Mesendoderm (in vitro differentiated cells): Measurements from ENCODE around the gene TMEM178B.

ENCODE experiments used
- DNase-seq: peaks from one replicate; pipeline ENCODE4 v3.0.0; 2013
- H2AK5ac ChIP-seq: 2 replicates; pipeline ENCODE4 v1.6.1; 2013; ENCODE audit warnings: low read length, inconsistent platforms
- H2BK120ac ChIP-seq: 2 replicates; pipeline ENCODE4 v1.6.1; 2013; ENCODE audit warnings: low read depth, mild to moderate bottlenecking, low read length, moderate library complexity, mixed read lengths
- H2BK15ac ChIP-seq: replicated peaks from 2 replicates; pipeline ENCODE4 v1.6.1; 2013; ENCODE audit warnings: low read depth, mild to moderate bottlenecking, moderate library complexity
- H2BK5ac ChIP-seq: 2 replicates; pipeline ENCODE4 v1.6.1; 2013; ENCODE audit warnings: low read length, inconsistent platforms
- H3K18ac ChIP-seq: 2 replicates; pipeline ENCODE4 v1.6.1; 2013; ENCODE audit warnings: mild to moderate bottlenecking, low read length, mixed read lengths
- H3K23ac ChIP-seq: one replicate; pipeline ENCODE4 v1.6.1; 2013; ENCODE audit warnings: low read length
- H3K27ac ChIP-seq: 2 replicates; pipeline ENCODE4 v1.5.1; 2013; ENCODE audit warnings: low read depth, mild to moderate bottlenecking, inconsistent platforms, low read length, moderate library complexity
- H3K27me3 ChIP-seq: 2 replicates; pipeline ENCODE4 v1.6.1; 2013; ENCODE audit warnings: low read length, control low read depth, mild to moderate bottlenecking, inconsistent platforms; ENCODE audit not compliant: insufficient read depth, poor library complexity
- H3K36me3 ChIP-seq: 2 replicates; pipeline ENCODE4 v1.6.1; 2013; ENCODE audit warnings: low read length, inconsistent platforms; ENCODE audit not compliant: control insufficient read depth, insufficient read depth
- H3K4ac ChIP-seq: one replicate; pipeline ENCODE4 v1.6.1; 2013; ENCODE audit warnings: low read depth, mild to moderate bottlenecking, low read length, moderate library complexity
- H3K4me1 ChIP-seq: 2 replicates; pipeline ENCODE4 v1.6.1; 2013; ENCODE audit warnings: low read depth, low read length, inconsistent platforms; ENCODE audit not compliant: control insufficient read depth
- H3K4me2 ChIP-seq: 2 replicates; pipeline ENCODE4 v1.6.1; 2013; ENCODE audit warnings: low read length
- H3K4me3 ChIP-seq: 2 replicates; pipeline ENCODE4 v1.5.1; 2013; ENCODE audit warnings: mild to moderate bottlenecking, low read length
- H3K56ac ChIP-seq: one replicate; pipeline ENCODE4 v1.6.1; 2013; ENCODE audit warnings: low read length
- H3K79me1 ChIP-seq: 2 replicates; pipeline ENCODE4 v1.6.1; 2013; ENCODE audit warnings: low read length, inconsistent platforms
- H3K79me2 ChIP-seq: 2 replicates; pipeline ENCODE4 v1.6.1; 2013; ENCODE audit warnings: mild to moderate bottlenecking, low read length; ENCODE audit not compliant: control insufficient read depth, insufficient read depth
- H3K9ac ChIP-seq: 2 replicates; pipeline ENCODE4 v1.6.1; 2013; ENCODE audit warnings: low read length, inconsistent platforms
- H4K5ac ChIP-seq: one replicate; pipeline ENCODE4 v1.6.1; 2013; ENCODE audit warnings: low read length
- H4K8ac ChIP-seq: one replicate; pipeline ENCODE4 v1.6.1; 2013; ENCODE audit warnings: low read depth, mild to moderate bottlenecking, control low read depth, low read length, moderate library complexity
- WGBS: extraction: QIAGEN DNeasy Blood & Tissue Kit; methylation state at CpG from one replicate; pipeline ENCODE4 v1.1.7; 2013; ENCODE audit warnings: low lambda C conversion rate, missing lambda C conversion rate; ENCODE audit not compliant: insufficient coverage; ENCODE audit errors: extremely low coverage; 5-methylcytosine and 5-hydroxymethylcytosine counted together

The TMEM178B gene

DNA sequence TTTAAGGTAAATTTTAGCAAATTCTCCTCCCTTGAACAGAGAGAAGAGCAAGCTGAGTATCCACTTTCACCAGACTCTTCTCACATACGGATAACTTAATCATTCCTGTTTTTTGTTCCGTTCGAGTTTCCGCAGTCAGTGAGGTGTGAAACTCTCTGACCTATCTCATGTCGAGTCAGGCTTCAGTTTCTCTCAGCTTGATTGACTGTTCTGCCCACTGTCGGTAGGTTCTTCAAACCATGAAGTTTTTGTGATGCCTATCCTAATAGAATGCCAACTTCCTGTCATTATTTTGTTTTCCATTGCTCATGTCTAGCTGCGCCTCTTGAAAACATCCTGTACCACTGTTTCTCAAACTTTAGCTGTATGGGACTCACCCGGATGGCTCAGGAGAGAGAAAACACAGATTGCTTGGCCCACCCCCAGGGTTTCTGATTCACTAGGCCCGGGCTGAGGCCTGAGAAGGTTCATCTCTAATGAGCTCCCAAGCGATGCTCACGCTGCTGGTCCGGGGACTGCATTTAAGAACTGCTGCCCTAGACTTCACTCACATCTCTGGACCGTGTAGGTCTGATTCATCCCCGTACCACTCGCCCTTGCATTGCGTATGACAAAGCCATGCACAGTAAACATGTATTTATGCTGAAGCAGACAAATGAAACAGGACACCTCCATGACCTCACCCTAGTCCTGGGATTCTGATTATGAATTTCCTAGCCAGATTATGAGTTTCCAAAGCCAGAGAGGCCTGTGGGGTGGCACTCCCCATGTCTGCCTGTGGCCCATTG lies 269.0 kb downstream of the TMEM178B start:
- H3K4me1 ChIP-seq = no peaks in the 10 kb centered on the region
- no peaks in the 10 kb centered on the region for H3K27me3 ChIP-seq
- WGBS = no CpG with 5 or more reads among the region's 16 CpGs
- H3K4ac ChIP-seq = no peak overlapping the region
- no peak overlapping the region for H3K27ac ChIP-seq
- no peak overlapping the region for H3K18ac ChIP-seq
- no peak overlapping the region for H2BK15ac ChIP-seq
- no peak overlapping the region for H4K8ac ChIP-seq
- H3K79me1 ChIP-seq = no peaks in the 10 kb centered on the region
- DNase-seq = no peak
- H3K56ac ChIP-seq = no peak overlapping the region
- H3K36me3 ChIP-seq = no peaks in the 10 kb centered on the region
- no peak overlapping the region for H2AK5ac ChIP-seq
- no peak overlapping the region for H4K5ac ChIP-seq
- no peak overlapping the region for H2BK120ac ChIP-seq
- no peak overlapping the region for H3K9ac ChIP-seq
- H3K79me2 ChIP-seq = no peaks in the 10 kb centered on the region
- H3K4me2 ChIP-seq = no peak overlapping the region
- H2BK5ac ChIP-seq = no peak overlapping the region
- no peak overlapping the region for H3K23ac ChIP-seq
- H3K4me3 ChIP-seq = no peak overlapping the region

DNA sequence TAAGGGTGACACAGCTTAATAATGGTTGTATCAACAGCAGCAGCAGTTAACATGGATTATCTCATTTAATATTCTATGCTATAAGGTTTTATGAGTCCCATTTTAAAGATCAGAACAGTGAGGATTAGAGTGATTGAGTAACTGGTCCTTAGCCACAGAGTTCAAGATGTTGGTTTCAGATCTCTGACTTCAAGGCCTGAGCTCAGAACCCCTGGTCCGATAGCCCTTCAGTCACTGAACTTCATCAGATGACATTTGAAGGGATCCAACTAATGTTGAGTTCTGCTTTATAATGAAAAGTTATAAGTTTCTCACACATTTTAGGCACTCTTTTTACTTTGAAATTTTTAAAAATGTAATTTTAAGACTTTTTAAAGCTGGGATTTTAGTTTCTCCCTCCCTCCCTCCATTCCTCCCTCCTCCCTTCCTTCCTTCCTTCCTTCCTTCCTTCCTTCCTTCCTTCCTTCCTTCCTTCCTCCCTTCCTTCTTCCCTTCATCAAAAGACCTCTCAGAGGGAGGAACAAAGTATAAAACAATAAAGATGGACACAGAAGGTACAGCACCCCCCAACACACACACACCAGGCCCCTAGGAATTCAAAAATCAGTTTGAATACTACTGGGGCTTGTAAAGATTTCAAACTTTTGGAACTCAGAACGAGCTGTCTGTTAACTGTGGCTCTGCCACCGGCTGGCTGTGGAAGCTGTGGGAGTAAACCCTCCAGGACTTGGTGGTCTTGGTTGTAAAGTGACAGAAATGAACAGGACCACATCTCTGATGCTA lies 270.5 kb downstream of the TMEM178B start:
- no peak for DNase-seq
- no peaks in the 10 kb centered on the region for H3K4me1 ChIP-seq
- H4K5ac ChIP-seq = no peak overlapping the region
- H3K4ac ChIP-seq = no peak overlapping the region
- no peak overlapping the region for H3K4me2 ChIP-seq
- H2BK5ac ChIP-seq = no peak overlapping the region
- H3K18ac ChIP-seq = no peak overlapping the region
- WGBS = no CpG with 5 or more reads among the region's 3 CpGs
- H4K8ac ChIP-seq = no peak overlapping the region
- H3K36me3 ChIP-seq = no peaks in the 10 kb centered on the region
- H2BK120ac ChIP-seq = no peak overlapping the region
- no peak overlapping the region for H3K23ac ChIP-seq
- no peak overlapping the region for H2AK5ac ChIP-seq
- H3K79me1 ChIP-seq = no peaks in the 10 kb centered on the region
- H3K79me2 ChIP-seq = no peaks in the 10 kb centered on the region
- no peaks in the 10 kb centered on the region for H3K27me3 ChIP-seq
- no peak overlapping the region for H3K4me3 ChIP-seq
- H2BK15ac ChIP-seq = no peak overlapping the region
- no peak overlapping the region for H3K27ac ChIP-seq
- H3K9ac ChIP-seq = no peak overlapping the region
- H3K56ac ChIP-seq = no peak overlapping the region

- no peaks in the 10 kb centered on the region for H3K79me1 ChIP-seq
- no peak overlapping the region for H3K4me2 ChIP-seq
- no peak overlapping the region for H3K9ac ChIP-seq
- H4K8ac ChIP-seq = no peak overlapping the region
- H3K4me3 ChIP-seq = no peak overlapping the region
- no peak for DNase-seq
- no peak overlapping the region for H2BK15ac ChIP-seq
- no peaks in the 10 kb centered on the region for H3K4me1 ChIP-seq
- H2BK5ac ChIP-seq = no peak overlapping the region
- H2BK120ac ChIP-seq = no peak overlapping the region
- no peaks in the 10 kb centered on the region for H3K27me3 ChIP-seq
- no peak overlapping the region for H4K5ac ChIP-seq
- no peak overlapping the region for H3K27ac ChIP-seq
- no peak overlapping the region for H3K23ac ChIP-seq
- H3K79me2 ChIP-seq = no peaks in the 10 kb centered on the region
- no peak overlapping the region for H3K4ac ChIP-seq
- H3K56ac ChIP-seq = no peak overlapping the region
- H2AK5ac ChIP-seq = no peak overlapping the region
- H3K18ac ChIP-seq = no peak overlapping the region
- no CpG with 5 or more reads among the region's 7 CpGs for WGBS
- H3K36me3 ChIP-seq = no peaks in the 10 kb centered on the region
These were observed 274.9 kb downstream of the TMEM178B start for GRCh38 chr7:141348728-141349127.

- H4K5ac ChIP-seq = no peak overlapping the region
- no peak overlapping the region for H3K56ac ChIP-seq
- no peak overlapping the region for H3K9ac ChIP-seq
- no peak overlapping the region for H2BK5ac ChIP-seq
- no peak overlapping the region for H3K27ac ChIP-seq
- no peak overlapping the region for H3K23ac ChIP-seq
- H3K36me3 ChIP-seq = no peaks in the 10 kb centered on the region
- H3K4me1 ChIP-seq = no peaks in the 10 kb centered on the region
- H2AK5ac ChIP-seq = no peak overlapping the region
- no peak overlapping the region for H3K18ac ChIP-seq
- no peaks in the 10 kb centered on the region for H3K79me1 ChIP-seq
- H3K4me2 ChIP-seq = no peak overlapping the region
- no peak overlapping the region for H3K4me3 ChIP-seq
- no peak for DNase-seq
- WGBS = no CpG with 5 or more reads among the region's 5 CpGs
- no peaks in the 10 kb centered on the region for H3K27me3 ChIP-seq
- no peak overlapping the region for H2BK120ac ChIP-seq
- H2BK15ac ChIP-seq = no peak overlapping the region
- H3K79me2 ChIP-seq = no peaks in the 10 kb centered on the region
- H3K4ac ChIP-seq = no peak overlapping the region
- H4K8ac ChIP-seq = no peak overlapping the region
These were observed 275.5 kb downstream of the TMEM178B start for GRCh38 chr7:141349338-141349737.

GRCh38 chr7:141349804-141350203 lies 275.9 kb downstream of the TMEM178B start:
- Histone ChIP-seq H2BK5ac (no peak overlapping the region), H3K4me3 (no peak overlapping the region), H2AK5ac (no peak overlapping the region), H3K36me3 (no peaks in the 10 kb centered on the region), H3K9ac (no peak overlapping the region), H3K4me2 (no peak overlapping the region), H3K79me1 (no peaks in the 10 kb centered on the region), H3K4me1 (no peaks in the 10 kb centered on the region), H3K23ac (no peak overlapping the region), H4K8ac (no peak overlapping the region), H3K56ac (no peak overlapping the region), H3K4ac (no peak overlapping the region), H4K5ac (no peak overlapping the region), H2BK15ac (no peak overlapping the region), H3K79me2 (no peaks in the 10 kb centered on the region), H3K27me3 (no peaks in the 10 kb centered on the region), H3K27ac (no peak overlapping the region), H3K18ac (no peak overlapping the region), H2BK120ac (no peak overlapping the region)
- WGBS = no CpG with 5 or more reads among the region's 2 CpGs
- DNase-seq = no peak
